Renal cortex interstitium (tissue), 11 donors: ENCODE measurements around the gene NME7. TPM values are rescaled to one million over a fixed set of nuclear protein-coding genes. Genes with fewer than 3 reads are reported as not detected.

Experiments used
- DNase-seq, 11 donors: peaks; one replicate each; pipeline ENCODE4 v3.0.0-alpha.2; 2013; ENCODE audit warnings: low read depth in 9 of 11, low spot score in 4 of 11; ENCODE audit errors: extremely low read depth in 1 of 11
- polyA plus RNA-seq, 3 donors: library from polyadenylated mRNA; unstranded; fragments of 120-200 nt; gene quantifications; one replicate each; pipeline ENCODE4 v1.2.1, GENCODE V29; 2013; ENCODE audit not compliant: insufficient read length in 3 of 3

The NME7 gene
- polyA plus RNA-seq, 3 donors: 97.5 to 124 (median 115) TPM

DNA sequence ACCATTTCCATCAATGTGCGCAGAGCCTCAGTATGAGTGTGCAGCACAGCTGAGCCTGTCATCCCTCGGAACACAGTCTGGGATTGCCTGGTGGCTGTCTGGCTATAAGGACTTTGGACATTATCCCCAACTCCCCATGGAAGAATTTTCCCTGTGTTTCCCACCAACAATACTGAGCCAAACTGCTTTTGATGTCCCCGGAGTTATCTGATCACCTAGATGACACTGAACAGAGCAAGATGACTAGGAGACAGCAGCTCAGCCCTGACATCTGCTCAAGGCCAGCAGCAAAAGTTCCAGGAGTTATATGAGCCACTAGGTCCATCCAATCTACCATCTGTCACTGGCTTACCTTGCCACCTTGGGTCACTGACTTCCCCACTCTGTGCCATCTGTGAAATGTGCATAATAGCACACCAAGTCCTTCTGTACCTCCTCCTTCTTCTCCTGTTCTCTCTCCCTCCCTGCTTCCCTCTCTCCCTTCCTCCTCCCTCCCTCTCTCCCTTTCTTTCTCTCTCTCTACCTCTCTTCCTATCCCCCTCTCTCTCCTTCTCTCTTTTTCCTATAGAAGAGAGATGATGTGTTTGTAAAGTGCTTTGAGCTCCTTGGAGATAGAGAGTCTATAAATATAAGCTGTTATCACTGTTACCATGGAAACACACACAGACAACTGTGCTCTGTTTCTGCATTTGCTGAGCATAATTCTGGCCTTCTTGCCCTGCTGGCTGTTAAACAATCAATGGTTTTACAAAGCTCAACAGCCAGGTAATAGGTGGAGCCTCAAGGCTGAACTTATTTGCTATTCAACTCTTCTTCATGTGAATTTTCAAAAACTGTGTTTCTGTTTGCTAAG, 280.8 kb downstream of the NME7 start:
- DNase-seq: no peak

DNA sequence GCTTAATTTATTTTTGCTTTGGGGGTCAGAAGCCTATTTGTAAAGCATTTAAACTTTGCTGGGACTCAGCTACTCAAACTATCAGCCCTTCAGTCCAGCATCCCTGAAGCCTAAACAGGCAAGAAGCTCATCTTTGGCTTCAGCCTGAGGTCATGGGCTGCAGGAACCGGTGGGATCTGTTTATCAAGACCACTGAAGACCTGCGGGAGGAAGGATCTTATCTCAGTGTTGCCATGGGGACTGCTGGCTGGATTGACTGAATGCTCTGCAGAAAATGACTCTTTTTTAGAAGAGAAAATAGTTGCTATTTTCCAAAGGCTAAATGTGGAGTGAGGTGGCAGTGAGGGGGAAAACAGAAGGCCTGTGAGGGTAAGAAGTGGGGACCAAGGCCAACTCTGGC, 281.7 kb downstream of the NME7 start:
- DNase-seq: no peak

Other genes with a start within 250 kb of the NME7 start
- 10 to 100 TPM; 24.3 to 30.9 (median 28.1) TPM for gene BLZF1, start 398 bp upstream of the NME7 start, polyA plus RNA-seq
- 10 to 100 TPM in 1 of 3 donors, 1 to 10 TPM in 2; 9.3 to 10.6 (median 9.5) TPM for gene CCDC181, start 59.7 kb upstream of the NME7 start, polyA plus RNA-seq
- gene SLC19A2, start 118.1 kb upstream of the NME7 start, polyA plus RNA-seq: 10 to 100 TPM; 14.5 to 23.2 (median 19.5) TPM
- 1 to 10 TPM; 4.2 to 5.6 (median 5.2) TPM for gene F5, start 218.7 kb upstream of the NME7 start, polyA plus RNA-seq